ENCODE results near the gene DDI2. TPM values are rescaled to one million over a fixed set of nuclear protein-coding genes. Genes with fewer than 3 reads are reported as not detected.

DDI2 gene
- total RNA-seq, 1 donor from 2014 or later = 33.0 TPM

GRCh38 chr1:15637826-15638225 is 20.6 kb downstream of the DDI2 start:
- no peaks in the 10 kb centered on the region for H3K9me3 Mint-ChIP-seq
- H3K27ac Mint-ChIP-seq (ENCODE audit: unreplicated experiment) = no peak overlapping the region
- TF ChIP-seq, protein P1, sequence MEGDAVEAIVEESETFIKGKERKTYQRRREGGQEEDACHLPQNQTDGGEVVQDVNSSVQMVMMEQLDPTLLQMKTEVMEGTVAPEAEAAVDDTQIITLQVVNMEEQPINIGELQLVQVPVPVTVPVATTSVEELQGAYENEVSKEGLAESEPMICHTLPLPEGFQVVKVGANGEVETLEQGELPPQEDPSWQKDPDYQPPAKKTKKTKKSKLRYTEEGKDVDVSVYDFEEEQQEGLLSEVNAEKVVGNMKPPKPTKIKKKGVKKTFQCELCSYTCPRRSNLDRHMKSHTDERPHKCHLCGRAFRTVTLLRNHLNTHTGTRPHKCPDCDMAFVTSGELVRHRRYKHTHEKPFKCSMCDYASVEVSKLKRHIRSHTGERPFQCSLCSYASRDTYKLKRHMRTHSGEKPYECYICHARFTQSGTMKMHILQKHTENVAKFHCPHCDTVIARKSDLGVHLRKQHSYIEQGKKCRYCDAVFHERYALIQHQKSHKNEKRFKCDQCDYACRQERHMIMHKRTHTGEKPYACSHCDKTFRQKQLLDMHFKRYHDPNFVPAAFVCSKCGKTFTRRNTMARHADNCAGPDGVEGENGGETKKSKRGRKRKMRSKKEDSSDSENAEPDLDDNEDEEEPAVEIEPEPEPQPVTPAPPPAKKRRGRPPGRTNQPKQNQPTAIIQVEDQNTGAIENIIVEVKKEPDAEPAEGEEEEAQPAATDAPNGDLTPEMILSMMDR (conservative IDR thresholded peaks at IDR 0.05) = no peak
- H3K4me1 Mint-ChIP-seq = no peaks in the 10 kb centered on the region
- no peak overlapping the region for H3K4me3 Mint-ChIP-seq
- no peaks in the 10 kb centered on the region for H3K27me3 Mint-ChIP-seq (ENCODE audit: low read depth)
- peaks cover 5% of the 10 kb centered on the region for H3K36me3 Mint-ChIP-seq (ENCODE audit: low read depth)
- DNase-seq (ENCODE audit: low read depth, low spot score) = no peak

DNA sequence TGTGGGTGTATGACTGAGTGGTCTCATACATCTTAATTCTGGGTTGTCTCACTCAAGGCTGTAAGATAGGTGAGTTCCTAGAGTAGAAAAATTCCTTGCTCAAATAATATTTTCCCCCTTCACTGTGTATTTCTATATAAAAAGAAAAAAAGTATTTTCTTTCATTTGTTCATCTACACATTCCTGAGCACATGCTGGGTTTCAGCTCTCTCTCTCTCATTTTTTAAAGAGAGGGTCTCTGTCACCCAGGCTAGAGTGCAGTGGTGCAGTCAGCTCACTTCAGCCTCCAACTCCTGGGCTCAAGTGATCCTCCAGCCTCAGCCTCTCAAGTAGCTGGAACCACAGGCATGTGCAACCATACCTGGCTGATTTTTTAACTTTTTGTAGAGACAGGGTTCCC is 22.0 kb downstream of the DDI2 start:
- no peaks in the 10 kb centered on the region for H3K27me3 Mint-ChIP-seq (ENCODE audit: low read depth)
- no peaks in the 10 kb centered on the region for H3K4me1 Mint-ChIP-seq
- peaks cover 9% of the 10 kb centered on the region for H3K36me3 Mint-ChIP-seq (ENCODE audit: low read depth)
- no peak overlapping the region for H3K4me3 Mint-ChIP-seq
- DNase-seq (ENCODE audit: low read depth, low spot score) = no peak
- TF ChIP-seq, protein P1 (conservative IDR thresholded peaks at IDR 0.05) = no peak
- no peaks in the 10 kb centered on the region for H3K9me3 Mint-ChIP-seq
- H3K27ac Mint-ChIP-seq (ENCODE audit: unreplicated experiment) = no peak overlapping the region

GRCh38 chr1:15639931-15640330 is 22.7 kb downstream of the DDI2 start:
- Mint-ChIP-seq H3K4me3 (no peak overlapping the region), H3K27ac (ENCODE audit: unreplicated experiment) (no peak overlapping the region), H3K36me3 (ENCODE audit: low read depth) (peaks cover 9% of the 10 kb centered on the region), H3K4me1 (no peaks in the 10 kb centered on the region), H3K27me3 (ENCODE audit: low read depth) (no peaks in the 10 kb centered on the region), H3K9me3 (no peaks in the 10 kb centered on the region)
- TF ChIP-seq, protein P1 (conservative IDR thresholded peaks at IDR 0.05) = no peak
- no peak for DNase-seq (ENCODE audit: low read depth, low spot score)

DNA sequence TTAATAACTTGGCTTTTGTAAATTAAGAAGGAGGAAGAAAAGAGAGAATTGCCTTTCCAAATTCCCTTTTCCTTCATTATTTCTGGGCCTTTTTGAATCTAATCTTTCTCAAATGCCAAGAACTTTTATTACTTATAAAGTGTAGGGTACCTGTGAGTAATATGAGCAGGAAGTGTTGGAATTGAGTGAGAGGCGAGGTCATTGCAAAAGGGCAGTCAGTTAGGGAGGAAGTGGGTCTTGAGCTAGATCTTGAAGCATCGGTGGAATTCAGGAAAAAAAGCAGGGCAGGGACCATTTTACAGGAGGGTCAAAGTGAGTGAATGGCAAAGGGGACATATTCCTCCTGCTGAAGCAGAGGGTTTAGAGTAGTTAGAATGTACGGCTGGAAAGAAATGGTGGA is 23.4 kb downstream of the DDI2 start:
- H3K9me3 Mint-ChIP-seq = no peaks in the 10 kb centered on the region
- no peak overlapping the region for H3K4me3 Mint-ChIP-seq
- H3K4me1 Mint-ChIP-seq = no peaks in the 10 kb centered on the region
- peaks cover 14% of the 10 kb centered on the region for H3K36me3 Mint-ChIP-seq (ENCODE audit: low read depth)
- no peaks in the 10 kb centered on the region for H3K27me3 Mint-ChIP-seq (ENCODE audit: low read depth)
- DNase-seq (ENCODE audit: low read depth, low spot score) = no peak
- TF ChIP-seq, protein P1 (conservative IDR thresholded peaks at IDR 0.05) = no peak
- H3K27ac Mint-ChIP-seq (ENCODE audit: unreplicated experiment) = peak overlapping the region; percentile 62

DNA sequence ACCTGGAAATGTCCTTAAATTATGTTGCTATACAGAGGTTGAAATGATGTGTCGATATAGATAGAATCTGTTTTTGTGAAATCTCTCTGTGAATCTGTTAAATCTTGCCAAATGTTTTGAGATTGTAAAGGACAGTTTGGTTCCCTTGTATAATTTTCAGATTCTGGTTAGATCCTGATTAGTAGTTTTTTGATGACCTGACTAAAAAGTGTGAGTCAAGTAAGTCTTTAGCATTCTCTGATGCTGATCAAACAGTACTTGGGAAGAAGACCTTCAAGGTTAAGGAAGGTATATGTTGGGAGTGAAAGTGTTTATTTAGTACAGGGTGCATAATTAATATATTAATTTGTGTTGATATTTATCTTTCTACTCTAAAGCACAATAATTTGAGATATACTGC is 32.7 kb downstream of the DDI2 start:
- Mint-ChIP-seq H3K36me3 (ENCODE audit: low read depth) (peaks cover 15% of the 10 kb centered on the region), H3K27ac (ENCODE audit: unreplicated experiment) (no peak overlapping the region)

More for the DNA sequence above, 32.7 kb downstream of the DDI2 start:
- Mint-ChIP-seq H3K4me3 (no peak overlapping the region), H3K27me3 (ENCODE audit: low read depth) (no peaks in the 10 kb centered on the region), H3K4me1 (no peaks in the 10 kb centered on the region), H3K9me3 (no peaks in the 10 kb centered on the region)
- DNase-seq (ENCODE audit: low read depth, low spot score) = no peak
- TF ChIP-seq, protein P1 (conservative IDR thresholded peaks at IDR 0.05) = no peak

Data from neural crest cell (in vitro differentiated cells).